Activated naive CD8-positive, alpha-beta T cell treated with anti-CD3 and anti-CD28 coated beads for 36 hours (primary cell): ENCODE measurements around the gene DNAH11. TPM values are rescaled to one million over a fixed set of nuclear protein-coding genes. Genes with fewer than 3 reads are reported as not detected.

ENCODE experiments used
- DNase-seq: peaks from one replicate; pipeline ENCODE4 v3.0.0; 2021
- H3K27ac Mint-ChIP-seq: one replicate; pipeline ENCODE4 v1.8.0; 2022; ENCODE audit warnings: mild to moderate bottlenecking, moderate library complexity, mixed read lengths
- H3K27me3 Mint-ChIP-seq: one replicate; pipeline ENCODE4 v1.8.0; 2022; ENCODE audit warnings: mild to moderate bottlenecking, mixed read lengths
- H3K36me3 Mint-ChIP-seq: one replicate; pipeline ENCODE4 v1.8.0; 2021; ENCODE audit warnings: mild to moderate bottlenecking, mixed read lengths
- H3K4me1 Mint-ChIP-seq: one replicate; pipeline ENCODE4 v1.8.0; 2021; ENCODE audit warnings: mixed read lengths
- H3K4me3 Mint-ChIP-seq: one replicate; pipeline ENCODE4 v1.8.0; 2022; ENCODE audit warnings: mild to moderate bottlenecking, moderate library complexity, mixed read lengths
- H3K9me3 Mint-ChIP-seq: one replicate; pipeline ENCODE4 v1.8.0; 2022; ENCODE audit warnings: mixed read lengths
- total RNA-seq, 2 experiments: library from RNA; stranded (reverse); gene quantifications; one replicate each; pipeline ENCODE4 v1.2.3, GENCODE V29; 2021

DNAH11 gene
- total RNA-seq, 2 experiments from 2014 or later = 0.02 TPM; not detected in 1

DNA sequence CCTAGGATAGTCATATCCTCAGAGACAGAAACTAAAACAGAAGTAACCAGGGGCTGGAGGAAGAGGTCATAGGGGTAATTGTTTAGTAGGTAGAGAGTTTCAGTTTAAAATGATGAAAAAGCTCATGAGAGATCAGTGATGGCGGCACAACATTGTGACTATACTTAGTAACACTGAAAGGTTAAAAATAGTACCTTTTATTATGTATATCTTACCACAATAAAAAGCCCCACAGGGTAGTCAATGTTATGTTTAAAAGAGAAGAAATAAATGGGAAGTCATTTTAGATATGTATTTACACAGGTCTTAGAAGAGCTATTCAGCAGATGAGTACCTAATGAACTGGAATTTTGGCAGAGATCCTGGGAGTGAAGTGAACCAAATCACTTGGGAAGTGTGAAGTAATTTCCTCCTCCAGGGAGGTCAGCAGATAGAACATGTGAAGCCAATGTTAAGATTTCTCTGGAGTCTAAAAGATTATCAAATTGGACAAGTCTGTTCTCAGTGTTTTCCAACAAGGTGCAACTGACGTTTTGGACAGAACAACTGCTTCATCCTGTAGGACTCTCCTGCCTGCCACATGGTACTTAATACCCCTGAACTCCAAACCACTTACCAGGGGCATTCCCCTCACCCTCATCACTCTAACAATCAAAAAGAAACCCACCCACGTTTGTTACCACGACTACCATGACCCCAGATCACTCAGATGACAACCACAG is 396.5 kb downstream of the DNAH11 start:
- Mint-ChIP-seq H3K4me3 (peak overlapping the region; percentile 69), H3K27me3 (peaks cover 3% of the 10 kb centered on the region), H3K36me3 (peaks cover 78% of the 10 kb centered on the region), H3K4me1 (peaks cover 73% of the 10 kb centered on the region), H3K27ac (peak overlapping the region; percentile 96), H3K9me3 (peaks cover 16% of the 10 kb centered on the region)
- peak; percentile 71 for DNase-seq

DNA sequence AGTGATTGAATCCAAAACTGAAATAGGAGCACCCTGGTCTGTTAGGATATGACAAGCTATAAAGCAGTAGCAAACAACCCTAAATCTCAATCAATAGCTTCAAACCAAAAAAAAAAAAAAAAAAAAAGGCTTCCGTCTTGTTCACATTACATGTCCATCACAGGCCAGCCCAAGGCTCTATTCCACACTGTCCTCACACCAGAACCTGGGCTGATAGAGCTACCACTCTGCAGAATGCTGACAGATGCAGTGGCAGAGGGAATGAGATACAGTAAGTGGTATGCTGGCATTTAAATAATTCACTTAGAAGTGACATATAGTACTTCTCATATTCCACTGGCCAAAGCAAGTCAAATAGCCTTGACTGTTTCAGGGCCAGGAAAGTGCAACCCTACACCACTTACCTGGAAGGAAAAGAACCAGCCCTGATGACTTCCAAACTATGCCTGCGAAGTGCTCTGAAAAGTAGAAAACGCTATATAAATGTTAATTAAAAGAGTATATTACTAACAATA is 397.1 kb downstream of the DNAH11 start:
- Mint-ChIP-seq H3K4me1 (peaks cover 70% of the 10 kb centered on the region), H3K9me3 (peaks cover 12% of the 10 kb centered on the region), H3K4me3 (peak overlapping the region; percentile 69), H3K27ac (peak overlapping the region; percentile 96), H3K36me3 (peaks cover 75% of the 10 kb centered on the region), H3K27me3 (peaks cover 3% of the 10 kb centered on the region)
- no peak for DNase-seq

DNA sequence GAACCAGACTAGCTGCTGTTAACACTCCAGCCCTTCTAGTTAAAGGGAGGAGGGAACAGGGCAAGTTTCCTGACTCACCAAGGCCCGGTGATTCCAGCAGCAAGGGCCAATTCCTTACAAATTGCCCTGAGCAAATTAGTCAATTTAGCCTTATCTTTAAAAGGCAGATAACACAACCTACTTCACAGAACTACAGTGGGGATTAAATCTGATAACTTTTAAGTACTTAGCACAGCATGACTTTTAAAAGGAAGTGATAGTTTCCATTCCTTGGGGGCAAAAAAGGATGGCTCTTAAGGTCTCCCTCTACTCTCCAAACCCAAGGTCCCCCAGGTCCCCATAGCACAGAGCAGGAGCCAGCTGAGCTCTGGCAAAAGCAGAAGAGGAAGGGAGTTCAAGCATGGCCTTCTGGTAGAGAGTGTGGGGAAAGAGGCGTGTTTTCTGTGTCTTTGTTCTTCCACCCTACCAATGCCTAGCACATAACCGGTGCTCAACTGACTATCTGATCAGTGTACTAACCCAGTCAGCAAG is 398.8 kb downstream of the DNAH11 start:
- H3K27ac Mint-ChIP-seq = peak overlapping the region; percentile 79
- H3K9me3 Mint-ChIP-seq = peaks cover 4% of the 10 kb centered on the region
- peaks cover 70% of the 10 kb centered on the region for H3K4me1 Mint-ChIP-seq
- DNase-seq = no peak
- H3K4me3 Mint-ChIP-seq = peak overlapping the region; percentile 51
- H3K36me3 Mint-ChIP-seq = peaks cover 61% of the 10 kb centered on the region
- H3K27me3 Mint-ChIP-seq = peaks cover 3% of the 10 kb centered on the region

DNA sequence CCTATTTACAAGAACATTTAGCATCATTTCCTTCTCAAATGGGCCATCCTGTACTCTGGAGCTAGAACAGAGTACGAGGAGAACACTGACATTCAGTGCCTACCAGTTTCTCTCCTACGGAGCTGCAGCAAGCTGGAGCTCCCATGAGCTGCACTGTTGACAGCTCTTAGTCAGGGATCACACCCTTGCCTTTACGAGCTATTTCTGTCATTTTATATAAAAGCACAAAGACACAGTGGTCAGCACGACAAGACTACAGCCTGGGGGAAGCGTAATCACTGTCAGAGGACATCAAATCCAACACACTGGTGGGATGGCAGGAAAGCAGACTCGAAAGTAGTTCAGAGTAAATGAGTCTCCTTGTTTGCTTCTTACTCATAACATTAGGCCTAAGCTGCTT is 400.1 kb downstream of the DNAH11 start:
- Mint-ChIP-seq H3K36me3 (peaks cover 48% of the 10 kb centered on the region), H3K4me3 (peak overlapping the region; percentile 93), H3K9me3 (no peaks in the 10 kb centered on the region), H3K27me3 (peaks cover 3% of the 10 kb centered on the region), H3K27ac (no peak overlapping the region), H3K4me1 (peaks cover 78% of the 10 kb centered on the region)
- DNase-seq = no peak

DNA sequence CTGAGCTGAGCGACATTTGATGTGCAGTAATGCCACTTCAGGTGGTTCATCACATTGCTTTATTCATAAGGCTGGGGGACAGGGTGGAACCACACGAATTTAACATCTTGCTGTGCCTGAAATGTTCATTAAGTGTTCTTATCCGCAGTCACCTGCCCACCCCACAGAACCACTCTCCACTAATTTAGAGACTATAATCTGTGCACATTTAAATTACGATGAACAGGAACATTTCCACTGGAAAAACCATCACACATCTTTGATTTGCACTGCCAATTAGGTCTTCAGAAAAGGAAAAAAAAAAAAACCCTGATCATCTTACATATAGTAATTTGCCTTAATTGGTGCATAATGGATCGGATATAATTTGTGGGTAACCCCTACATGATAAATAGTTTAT is 400.6 kb downstream of the DNAH11 start:
- Mint-ChIP-seq H3K27me3 (peaks cover 3% of the 10 kb centered on the region), H3K4me3 (peak overlapping the region; percentile 93), H3K36me3 (peaks cover 43% of the 10 kb centered on the region), H3K9me3 (no peaks in the 10 kb centered on the region), H3K4me1 (peaks cover 78% of the 10 kb centered on the region), H3K27ac (no peak overlapping the region)
- DNase-seq = no peak

DNA sequence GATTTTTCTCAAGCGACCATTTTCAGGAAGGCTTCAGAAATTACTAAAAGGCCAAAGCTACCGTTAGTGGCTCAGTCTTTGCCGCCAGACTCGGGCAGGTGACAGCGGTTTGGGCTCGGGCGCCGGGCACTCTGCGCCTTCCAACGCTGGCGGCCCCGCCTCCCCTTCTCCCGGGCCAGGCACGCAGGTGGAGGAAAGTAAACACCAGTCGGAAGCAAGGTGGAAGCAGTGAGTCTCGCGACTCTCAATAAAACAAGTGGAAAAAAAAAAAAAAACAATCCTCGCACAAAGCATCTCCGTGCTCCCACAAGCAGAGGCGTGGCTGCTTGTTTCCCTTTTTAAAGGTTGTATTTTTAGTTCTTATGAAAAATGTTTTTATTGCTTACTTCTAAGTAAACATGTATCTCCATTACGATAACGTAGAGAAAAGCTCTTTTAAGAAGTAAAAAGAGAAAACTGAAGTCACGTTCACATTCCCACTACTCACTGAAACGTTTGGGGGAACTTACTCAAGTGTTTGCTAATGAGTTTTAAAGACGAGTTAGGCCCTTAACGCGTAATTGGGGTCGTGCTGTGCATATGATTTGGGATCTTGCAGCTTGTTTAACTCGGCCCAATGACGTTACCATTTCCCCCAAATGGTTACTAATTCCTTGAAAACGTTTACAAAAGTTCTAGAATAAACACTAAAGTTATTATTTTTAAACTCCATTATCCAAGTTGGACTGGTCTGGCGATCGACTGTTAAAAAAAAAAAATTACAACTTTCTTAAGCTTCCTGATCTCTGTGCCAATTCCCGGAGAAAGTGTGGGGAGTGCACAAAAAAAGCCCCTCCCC is 402.0 kb downstream of the DNAH11 start:
- H3K27me3 Mint-ChIP-seq = peaks cover 3% of the 10 kb centered on the region
- H3K36me3 Mint-ChIP-seq = peaks cover 33% of the 10 kb centered on the region
- H3K9me3 Mint-ChIP-seq = no peaks in the 10 kb centered on the region
- peak overlapping the region; percentile 96 for H3K27ac Mint-ChIP-seq
- H3K4me1 Mint-ChIP-seq = peaks cover 70% of the 10 kb centered on the region
- peak; percentile 76 for DNase-seq
- peak overlapping the region; percentile 93 for H3K4me3 Mint-ChIP-seq

DNA sequence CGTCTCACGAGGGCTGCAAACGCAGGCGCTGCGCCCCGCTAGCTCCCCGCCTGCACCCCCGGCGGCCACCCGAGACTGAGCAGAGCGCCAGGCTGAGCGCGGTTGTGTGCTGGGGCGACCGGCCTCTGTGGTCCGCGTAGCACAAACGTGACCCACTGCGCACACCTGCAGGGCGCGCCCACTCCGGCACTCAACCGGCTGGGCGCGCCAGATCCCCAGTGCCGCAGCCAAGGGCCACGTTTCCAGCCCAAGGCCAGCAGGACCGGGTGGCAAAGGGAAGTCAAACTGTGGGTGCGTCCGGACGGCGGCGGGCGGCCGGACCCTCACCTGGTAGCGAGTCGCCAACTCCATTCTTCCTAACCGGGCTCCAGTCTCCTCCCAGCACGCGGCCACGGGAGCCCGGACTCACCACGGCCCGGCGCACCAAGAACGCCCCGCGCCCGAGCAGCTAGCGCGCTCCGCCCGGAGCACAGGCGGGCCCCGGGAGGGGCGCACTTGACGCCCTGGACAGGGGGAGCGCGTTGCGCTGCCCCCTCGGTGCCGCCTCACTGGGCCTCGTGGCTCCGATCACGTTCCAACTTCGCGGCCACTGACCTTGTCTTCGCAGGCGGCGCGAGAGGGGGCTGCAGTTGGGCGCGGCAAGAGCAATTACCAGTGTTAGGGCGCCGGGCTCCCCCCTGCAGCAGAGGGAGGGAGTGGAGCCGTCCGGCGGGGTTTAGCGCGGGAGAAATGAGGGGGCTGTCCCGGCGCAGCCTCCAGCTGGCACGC is 402.8 kb downstream of the DNAH11 start, which contains the start of gene CDCA7L:
Gene CDCA7L, minus strand, starts transcription at position 446 of the 768 bp plus-strand sequence. Its CDS starts 95 bp downstream, at position 351.
- Mint-ChIP-seq H3K27ac (peak within 1 kb of the TSS; percentile 96), H3K4me3 (peak within 1 kb of the TSS; percentile 93)

DNA sequence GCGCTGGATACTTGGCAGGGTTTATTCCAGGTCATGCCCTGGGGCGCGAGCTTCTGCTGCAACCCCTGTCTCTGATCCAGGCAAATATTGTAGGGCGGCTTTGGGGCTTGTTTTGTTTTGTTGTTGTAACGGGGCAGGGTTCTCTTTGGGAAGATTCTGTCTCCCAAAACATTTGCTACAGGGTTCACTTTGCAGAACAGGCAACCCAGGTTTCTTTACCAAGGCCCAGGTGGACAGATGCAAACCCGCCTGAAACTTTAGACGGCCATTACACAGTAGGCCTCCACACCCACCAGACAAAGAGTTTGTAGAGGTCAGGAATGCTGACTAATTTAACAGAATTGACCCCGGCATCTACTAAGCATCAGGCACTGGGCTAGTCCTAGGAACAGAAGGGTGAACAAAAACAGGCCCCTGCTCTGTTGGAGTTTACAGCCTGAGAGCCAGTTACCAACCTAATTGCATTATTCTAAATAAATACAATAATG is 403.4 kb downstream of the DNAH11 start:
- peaks cover 3% of the 10 kb centered on the region for H3K27me3 Mint-ChIP-seq
- peak overlapping the region; percentile 96 for H3K27ac Mint-ChIP-seq

More for the DNA sequence above, 402.8 kb downstream of the DNAH11 start, which contains the start of gene CDCA7L:
- peak; percentile 84 for DNase-seq
- Mint-ChIP-seq H3K4me1 (peaks cover 62% of the 10 kb centered on the region), H3K27me3 (peaks cover 3% of the 10 kb centered on the region), H3K36me3 (peaks cover 28% of the 10 kb centered on the region), H3K9me3 (no peaks in the 10 kb centered on the region)

DNA sequence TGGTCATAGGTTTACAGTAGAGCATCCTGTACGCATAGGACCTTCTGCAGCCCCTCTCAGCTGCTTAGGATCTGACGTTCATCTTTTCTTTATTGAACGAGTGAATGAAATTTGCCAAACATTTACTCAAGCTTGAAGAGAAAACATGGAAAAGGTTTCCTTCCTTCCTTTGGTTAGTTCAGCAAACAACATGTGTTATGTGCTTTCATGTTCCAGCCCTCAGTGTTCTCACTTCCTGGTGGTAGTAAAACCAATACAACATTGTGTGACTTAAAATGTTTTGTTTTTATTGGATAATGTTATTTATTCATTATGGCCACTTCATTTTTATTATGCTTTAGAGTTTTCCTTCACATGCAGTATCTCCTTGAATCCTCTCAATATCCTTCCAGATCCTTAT is 404.2 kb downstream of the DNAH11 start:
- H3K27me3 Mint-ChIP-seq = no peaks in the 10 kb centered on the region

More for the DNA sequence above, 403.4 kb downstream of the DNAH11 start:
- Mint-ChIP-seq H3K9me3 (no peaks in the 10 kb centered on the region), H3K36me3 (peaks cover 25% of the 10 kb centered on the region), H3K4me1 (peaks cover 57% of the 10 kb centered on the region), H3K4me3 (peak overlapping the region; percentile 93)
- DNase-seq = no peak

DNA sequence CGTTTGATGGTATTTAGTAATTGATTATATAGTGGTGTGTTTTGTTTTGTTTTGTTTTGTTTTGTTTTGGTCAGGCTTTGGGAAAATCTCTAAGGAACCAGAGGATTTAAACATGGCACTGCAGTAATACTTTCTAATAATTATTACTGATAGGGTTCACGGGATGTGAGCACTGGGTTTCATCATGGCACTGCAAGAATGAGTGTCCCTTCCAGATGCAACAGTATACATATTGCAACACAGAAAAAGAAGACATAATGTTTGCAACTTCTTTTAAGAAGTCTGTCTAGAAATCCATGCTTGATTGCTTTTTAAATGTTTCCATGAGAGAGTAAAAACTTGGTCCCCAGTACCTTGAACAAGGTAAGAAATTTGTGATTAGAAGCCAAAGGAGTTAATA is 405.1 kb downstream of the DNAH11 start:
- H3K27me3 Mint-ChIP-seq = no peaks in the 10 kb centered on the region
- H3K4me3 Mint-ChIP-seq = no peak overlapping the region
- peaks cover 41% of the 10 kb centered on the region for H3K4me1 Mint-ChIP-seq
- no peak for DNase-seq
- no peaks in the 10 kb centered on the region for H3K9me3 Mint-ChIP-seq
- H3K36me3 Mint-ChIP-seq = peaks cover 10% of the 10 kb centered on the region
- no peak overlapping the region for H3K27ac Mint-ChIP-seq

More for the DNA sequence above, 404.2 kb downstream of the DNAH11 start:
- no peak for DNase-seq
- peaks cover 49% of the 10 kb centered on the region for H3K4me1 Mint-ChIP-seq
- no peaks in the 10 kb centered on the region for H3K9me3 Mint-ChIP-seq
- H3K27ac Mint-ChIP-seq = no peak overlapping the region
- peaks cover 18% of the 10 kb centered on the region for H3K36me3 Mint-ChIP-seq
- H3K4me3 Mint-ChIP-seq = no peak overlapping the region

DNA sequence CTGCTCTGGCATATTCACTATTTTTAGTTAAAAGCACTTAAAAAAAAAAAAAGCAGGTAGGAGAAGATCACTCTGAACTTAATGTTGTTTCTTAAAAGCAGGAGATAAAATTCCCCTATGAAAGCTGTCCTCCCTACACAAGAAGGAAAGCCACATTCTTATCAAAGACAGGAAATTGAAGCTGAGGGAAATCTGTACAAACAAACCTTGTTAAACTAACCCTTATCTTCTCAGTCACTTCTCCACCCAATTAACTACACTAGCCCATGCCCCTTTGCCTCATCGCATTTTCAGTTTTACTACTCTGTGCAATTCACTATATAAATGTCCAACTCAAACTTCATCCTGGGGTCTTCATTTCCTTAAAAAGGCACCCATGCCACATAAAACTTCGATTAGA is 405.5 kb downstream of the DNAH11 start:
- Mint-ChIP-seq H3K4me3 (no peak overlapping the region), H3K36me3 (peaks cover 6% of the 10 kb centered on the region), H3K27me3 (no peaks in the 10 kb centered on the region), H3K4me1 (peaks cover 37% of the 10 kb centered on the region), H3K9me3 (no peaks in the 10 kb centered on the region), H3K27ac (no peak overlapping the region)
- DNase-seq = no peak

DNA sequence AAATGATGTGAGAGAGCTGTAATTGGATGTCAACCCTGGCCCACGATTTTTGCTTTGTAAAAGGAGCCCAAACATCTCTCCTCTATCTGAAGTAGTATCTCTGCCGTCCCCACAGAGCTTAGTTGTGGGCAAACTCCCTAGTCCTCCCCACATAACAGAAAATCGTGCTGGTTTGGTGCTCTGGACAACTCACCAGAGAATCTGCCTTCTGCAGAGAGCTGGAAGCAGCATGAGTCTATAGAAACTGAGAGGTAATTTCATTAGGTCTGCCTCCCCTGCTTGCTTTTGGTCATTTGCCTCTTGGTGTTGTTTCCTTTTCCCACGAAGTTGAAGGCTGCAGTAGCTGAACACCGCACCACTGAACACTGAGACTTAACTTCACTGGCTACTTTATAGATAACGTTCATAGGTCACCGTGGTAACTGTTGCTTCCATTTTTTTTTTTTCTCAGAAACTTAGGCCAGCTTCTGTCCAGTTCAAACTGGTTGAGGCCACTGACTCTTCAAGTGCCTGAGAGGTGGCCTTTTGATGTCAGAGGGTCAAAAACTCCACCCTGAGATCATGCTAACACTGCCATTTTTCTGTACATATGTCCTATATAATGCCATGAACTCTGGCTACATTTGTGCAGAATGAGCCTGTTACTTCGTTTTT is 406.2 kb downstream of the DNAH11 start:
- H3K9me3 Mint-ChIP-seq = no peaks in the 10 kb centered on the region
- no peak overlapping the region for H3K27ac Mint-ChIP-seq
- peaks cover 31% of the 10 kb centered on the region for H3K4me1 Mint-ChIP-seq
- H3K36me3 Mint-ChIP-seq = peaks cover 3% of the 10 kb centered on the region
- H3K27me3 Mint-ChIP-seq = no peaks in the 10 kb centered on the region
- DNase-seq = no peak
- no peak overlapping the region for H3K4me3 Mint-ChIP-seq
